HepG2 (cell line): ENCODE data around the gene MSMO1. TPM values are rescaled to one million over a fixed set of nuclear protein-coding genes. Genes with fewer than 3 reads are reported as not detected.

ENCODE experiments used
- ATF1 ChIP-seq: IDR thresholded peaks from 2 replicates; pipeline ENCODE4 v1.6.1; 2016; ENCODE audit warnings: mild to moderate bottlenecking, control low read depth
- CENPT ChIP-seq: sonication (generic); formaldehyde crosslinking; IDR thresholded peaks from 2 replicates; pipeline ENCODE4 v1.8.0; 2022; ENCODE audit warnings: low read depth, mild to moderate bottlenecking, moderate library complexity, missing genetic modification reagents
- EHMT2 ChIP-seq: fragments of 200-600 bp; sonication (generic); IDR thresholded peaks from 2 replicates; pipeline ENCODE4 v1.7.0; 2017; ENCODE audit warnings: antibody characterized with exemption, low read depth, low read length, borderline replicate concordance
- EP300 ChIP-seq, 3 experiments: sonication (generic) in 1 of 3; formaldehyde crosslinking in 1 of 3; IDR thresholded peaks; 2 replicates each; pipeline versions ENCODE4 v1.5.1 to v1.6.1; 2011 to 2020; ENCODE audit warnings: low read depth in 2 of 3, low read length in 2 of 3, borderline replicate concordance in 1 of 3, improper control_type of control experiment in 1 of 3, mild to moderate bottlenecking in 1 of 3, missing genetic modification reagents in 1 of 3, moderate library complexity in 1 of 3
- FOXO4 ChIP-seq: sonication (generic); formaldehyde crosslinking; conservative IDR thresholded peaks from 2 replicates; pipeline ENCODE4 v1.8.1; 2023; ENCODE audit warnings: missing genetic modification reagents
- JUN ChIP-seq: sonication (generic); formaldehyde crosslinking; IDR thresholded peaks from 2 replicates; pipeline ENCODE4 v1.4.0; 2020; ENCODE audit warnings: mild to moderate bottlenecking, missing genetic modification reagents
- MED8 ChIP-seq: sonication (generic); formaldehyde crosslinking; IDR thresholded peaks from 2 replicates; pipeline ENCODE4 v1.8.1; 2023; ENCODE audit warnings: mild to moderate bottlenecking, missing genetic modification reagents; ENCODE audit not compliant: insufficient replicate concordance
- MYNN ChIP-seq: sonication (generic); formaldehyde crosslinking; IDR thresholded peaks from 2 replicates; pipeline ENCODE4 v1.4.0; 2020; ENCODE audit warnings: mild to moderate bottlenecking, low read depth, missing genetic modification reagents
- NFKBIZ ChIP-seq: IDR thresholded peaks from 2 replicates; pipeline ENCODE4 v1.6.1; 2018; ENCODE audit warnings: missing genetic modification reagents, missing compliant biosample characterization
- PRDM10 ChIP-seq: sonication (generic); formaldehyde crosslinking; IDR thresholded peaks from 2 replicates; pipeline ENCODE4 v1.4.0; 2020; ENCODE audit warnings: low read depth, missing genetic modification reagents
- RBM22 ChIP-seq: fragments of 200-400 bp; formaldehyde crosslinking; optimal IDR thresholded peaks from 2 replicates; pipeline ENCODE3; 2017; ENCODE audit warnings: mild to moderate bottlenecking, low read length, moderate library complexity
- TERF1 ChIP-seq: sonication (generic); formaldehyde crosslinking; IDR thresholded peaks from 2 replicates; pipeline ENCODE4 v1.8.0; 2022; ENCODE audit warnings: mild to moderate bottlenecking, missing genetic modification reagents, moderate library complexity
- ZBTB1 ChIP-seq: sonication (generic); formaldehyde crosslinking; IDR thresholded peaks from 2 replicates; pipeline ENCODE4 v1.4.0; 2020; ENCODE audit warnings: missing genetic modification reagents, borderline replicate concordance
- ZFP1 ChIP-seq: IDR thresholded peaks from 2 replicates; pipeline ENCODE4 v1.6.1; 2016
- ZNF33A ChIP-seq: sonication (generic); formaldehyde crosslinking; IDR thresholded peaks from 2 replicates; pipeline ENCODE4 v1.5.1; 2020; ENCODE audit warnings: missing genetic modification reagents, mild to moderate bottlenecking, moderate library complexity, borderline replicate concordance
- ZNF570 ChIP-seq: sonication (generic); formaldehyde crosslinking; IDR thresholded peaks from 2 replicates; pipeline ENCODE4 v1.4.0; 2020; ENCODE audit warnings: mild to moderate bottlenecking, missing genetic modification reagents, borderline replicate concordance
- ZNF589 ChIP-seq: sonication (generic); formaldehyde crosslinking; conservative IDR thresholded peaks from 2 replicates; pipeline ENCODE4 v1.8.0; 2022; ENCODE audit warnings: mild to moderate bottlenecking, moderate library complexity, missing genetic modification reagents
- ZNF800 ChIP-seq: sonication (generic); formaldehyde crosslinking; IDR thresholded peaks from 2 replicates; pipeline ENCODE4 v1.4.0; 2020; ENCODE audit warnings: missing genetic modification reagents
- polyA plus RNA-seq, 8 experiments: library from polyadenylated mRNA; depleted of rRNA in 3 of 8; stranded (reverse) in 7 of 8; unstranded in 1 of 8; fragments of >200 nt; fragmentation: Illumina TruSeq in 4 of 8; extraction: Trizol in 4 of 8; gene quantifications; 2 replicates each; pipeline versions ENCODE4 v1.2.1 to v1.2.3, GENCODE V29; 2011 to 2016; ENCODE audit warnings: low read depth in 4 of 8, missing spikeins in 1 of 8, mixed read lengths in 1 of 8; ENCODE audit not compliant: insufficient read depth in 1 of 8
- total RNA-seq, 5 experiments: library from RNA; depleted of rRNA; stranded (reverse); fragments of >200 nt; fragmentation: Illumina TruSeq; extraction: Trizol; gene quantifications; 2 replicates each; pipeline ENCODE4 v1.2.3, GENCODE V29; 2016; ENCODE audit warnings: low read depth in 1 of 5

Gene MSMO1
- total and polyA plus RNA-seq, 2 of the 13 experiments (the other 11 are each of a cell fraction or from before 2014, with no cell fraction given): 98.1 to 216 TPM

- TF ChIP-seq CENPT (CRISPR knock-in tag) (no peak), TERF1 (CRISPR knock-in tag) (no peak), ZFP1 (CRISPR knock-in tag) (peak; percentile 51; the same call in 1 of the 2 replicates), EP300 (IDR thresholded peaks at IDR 0.05; ENCODE audit: low read depth in 2 of 2, low read length in 2 of 2) (peak; percentile 44 to 90; a peak in 3 of 4 replicates), EP300 (CRISPR knock-in tag; IDR thresholded peaks at IDR 0.05; ENCODE audit: borderline replicate concordance) (peak; percentile 65; the same call in 1 of the 2 replicates), ZNF33A (CRISPR knock-in tag) (no peak), ATF1 (no peak), ZNF589 (CRISPR knock-in tag) (no peak), FOXO4 (CRISPR knock-in tag) (no peak), ZNF570 (CRISPR knock-in tag) (no peak), PRDM10 (CRISPR knock-in tag) (0 out of 2 replicates have a peak, but pooled peaks have one; percentile 36), MYNN (CRISPR knock-in tag) (no peak), MED8 (CRISPR knock-in tag) (no peak), ZBTB1 (CRISPR knock-in tag) (no peak), NFKBIZ (CRISPR knock-in tag) (0 out of 2 replicates have a peak, but pooled peaks have one; percentile 33), EHMT2 (0 out of 2 replicates have a peak, but pooled peaks have one; percentile 22), JUN (CRISPR knock-in tag) (no peak), RBM22 (no peak), ZNF800 (CRISPR knock-in tag) (no peak)
Observed at GRCh38 chr4:165367040-165367439, 39.6 kb downstream of the MSMO1 start (continued).
